Hepatocyte (in vitro differentiated cells): ENCODE results near the gene SLC1A2. TPM values are rescaled to one million over a fixed set of nuclear protein-coding genes. Genes with fewer than 3 reads are reported as not detected.

ENCODE experiments used
- DNase-seq: peaks from one replicate; pipeline ENCODE4 v3.0.0-alpha.2; 2016; ENCODE audit warnings: low spot score
- H2AFZ ChIP-seq: fragments of 200-600 bp; sonication (generic); 2 replicates; pipeline ENCODE4 v1.6.0; 2016; ENCODE audit warnings: antibody characterized with exemption, mild to moderate bottlenecking
- H3K27ac ChIP-seq: fragments of 200-600 bp; sonication (generic); 2 replicates; pipeline ENCODE4 v1.5.1; 2016; ENCODE audit warnings: mild to moderate bottlenecking
- H3K27me3 ChIP-seq: fragments of 200-600 bp; sonication (generic); 2 replicates; pipeline ENCODE4 v1.6.1; 2016
- H3K36me3 ChIP-seq: fragments of 200-600 bp; sonication (generic); replicated peaks from 2 replicates; pipeline ENCODE4 v1.5.1; 2016; ENCODE audit warnings: low read depth; ENCODE audit not compliant: insufficient read depth
- H3K4me1 ChIP-seq: fragments of 200-600 bp; sonication (generic); 2 replicates; pipeline ENCODE4 v1.5.1; 2016; ENCODE audit warnings: mild to moderate bottlenecking, moderate library complexity; ENCODE audit not compliant: insufficient read depth
- H3K4me2 ChIP-seq: fragments of 200-600 bp; sonication (generic); 2 replicates; pipeline ENCODE4 v1.6.0; 2016
- H3K4me3 ChIP-seq: fragments of 200-600 bp; sonication (generic); 2 replicates; pipeline ENCODE4 v1.5.1; 2016; ENCODE audit warnings: mild to moderate bottlenecking
- H3K79me2 ChIP-seq: fragments of 200-600 bp; sonication (generic); 2 replicates; pipeline ENCODE4 v1.6.0; 2017; ENCODE audit warnings: mild to moderate bottlenecking
- H3K9me2 ChIP-seq: fragments of 200-600 bp; sonication (generic); replicated peaks from 2 replicates; pipeline ENCODE4 v1.6.0; 2017; ENCODE audit warnings: mild to moderate bottlenecking; ENCODE audit not compliant: insufficient read depth
- H3K9me3 ChIP-seq: fragments of 200-600 bp; sonication (generic); 2 replicates; pipeline ENCODE4 v1.5.1; 2016; ENCODE audit warnings: low read depth, mild to moderate bottlenecking
- H4K20me1 ChIP-seq: fragments of 200-600 bp; sonication (generic); 2 replicates; pipeline ENCODE4 v1.6.0; 2016; ENCODE audit warnings: mild to moderate bottlenecking; ENCODE audit not compliant: insufficient read depth, poor library complexity, severe bottlenecking
- CTCF ChIP-seq: fragments of 200-600 bp; sonication (generic); IDR thresholded peaks from 2 replicates; pipeline ENCODE4 v1.5.1; 2016; ENCODE audit warnings: antibody characterized with exemption, mild to moderate bottlenecking; ENCODE audit not compliant: poor library complexity
- EZH2 ChIP-seq: fragments of 200-600 bp; sonication (generic); IDR thresholded peaks from 2 replicates; pipeline ENCODE4 v1.6.1; 2016; ENCODE audit warnings: antibody characterized with exemption, mild to moderate bottlenecking, borderline replicate concordance
- EZH2phosphoT487 ChIP-seq: fragments of 200-600 bp; sonication (generic); IDR thresholded peaks from one replicate; pipeline ENCODE4 v1.6.1; 2018; ENCODE audit warnings: antibody characterized with exemption, mild to moderate bottlenecking, low read depth, moderate library complexity; ENCODE audit not compliant: unreplicated experiment, severe bottlenecking
- WGBS: methylation state at CpG from one replicate; pipeline ENCODE4 v1.1.6; 2016; ENCODE audit warnings: low lambda C conversion rate; ENCODE audit errors: missing lambda C conversion rate; 5-methylcytosine and 5-hydroxymethylcytosine counted together
- polyA plus RNA-seq: library from polyadenylated mRNA; unstranded; fragments of >200 nt; fragmentation: Nextera tagmentation; extraction: Ambion mirVana; gene quantifications from 2 replicates; pipeline ENCODE4 v1.2.1, GENCODE V29; 2016
- total RNA-seq: library from RNA; depleted of rRNA; stranded (reverse); fragments of >200 nt; gene quantifications from 2 replicates; pipeline ENCODE4 v1.2.3, GENCODE V29; 2014

The SLC1A2 gene
- total and polyA plus RNA-seq, 2 experiments from 2014 or later = 0.59 to 2.9 TPM

GRCh38 chr11:35293035-35293434, 126.3 kb downstream of the SLC1A2 start:
- no peaks in the 10 kb centered on the region for H3K79me2 ChIP-seq
- H3K27ac ChIP-seq = no peak overlapping the region
- WGBS = 78% methylated on average over 3 of the region's 3 CpGs
- DNase-seq = no peak
- H3K4me2 ChIP-seq = no peak overlapping the region
- H3K27me3 ChIP-seq = no peaks in the 10 kb centered on the region
- no peaks in the 10 kb centered on the region for H3K9me3 ChIP-seq
- H3K4me3 ChIP-seq = no peak overlapping the region
- no peaks in the 10 kb centered on the region for H3K36me3 ChIP-seq
- no peak for TF ChIP-seq CTCF
- no peak for TF ChIP-seq EZH2phosphoT487
- TF ChIP-seq EZH2 = no peak
- H4K20me1 ChIP-seq = no peaks in the 10 kb centered on the region
- H3K4me1 ChIP-seq = no peaks in the 10 kb centered on the region
- no peak overlapping the region for H2AFZ ChIP-seq
- no peaks in the 10 kb centered on the region for H3K9me2 ChIP-seq

DNA sequence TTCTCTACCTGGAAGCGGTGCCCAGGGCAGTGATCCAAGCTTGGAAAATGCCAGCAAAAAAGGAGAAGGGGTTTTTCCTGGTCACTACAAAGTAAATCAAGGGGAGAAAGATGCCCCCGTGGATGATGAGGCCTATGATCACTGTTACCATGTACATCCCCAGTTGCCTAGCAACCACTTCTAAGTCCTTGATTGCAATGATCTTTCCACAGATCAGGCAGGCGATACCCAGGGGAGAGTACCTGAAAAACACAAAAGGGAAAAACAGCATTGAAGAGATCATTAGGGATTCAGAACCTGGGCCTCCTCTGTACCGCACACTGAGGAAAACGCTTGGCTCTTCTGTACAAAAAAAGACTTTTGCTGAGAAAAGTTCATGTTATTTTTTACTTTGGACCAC, 127.1 kb downstream of the SLC1A2 start:
- WGBS = 94% methylated on average over 5 of the region's 5 CpGs
- TF ChIP-seq EZH2phosphoT487 (no peak), EZH2 (no peak), CTCF (no peak)
- no peaks in the 10 kb centered on the region for H3K4me1 ChIP-seq
- H2AFZ ChIP-seq = no peak overlapping the region
- no peak overlapping the region for H3K4me2 ChIP-seq
- H3K9me3 ChIP-seq = no peaks in the 10 kb centered on the region
- H3K79me2 ChIP-seq = no peaks in the 10 kb centered on the region
- H3K9me2 ChIP-seq = no peaks in the 10 kb centered on the region
- H3K36me3 ChIP-seq = no peaks in the 10 kb centered on the region
- H4K20me1 ChIP-seq = no peaks in the 10 kb centered on the region
- H3K27me3 ChIP-seq = no peaks in the 10 kb centered on the region
- H3K27ac ChIP-seq = no peak overlapping the region
- DNase-seq = no peak
- H3K4me3 ChIP-seq = no peak overlapping the region

DNA sequence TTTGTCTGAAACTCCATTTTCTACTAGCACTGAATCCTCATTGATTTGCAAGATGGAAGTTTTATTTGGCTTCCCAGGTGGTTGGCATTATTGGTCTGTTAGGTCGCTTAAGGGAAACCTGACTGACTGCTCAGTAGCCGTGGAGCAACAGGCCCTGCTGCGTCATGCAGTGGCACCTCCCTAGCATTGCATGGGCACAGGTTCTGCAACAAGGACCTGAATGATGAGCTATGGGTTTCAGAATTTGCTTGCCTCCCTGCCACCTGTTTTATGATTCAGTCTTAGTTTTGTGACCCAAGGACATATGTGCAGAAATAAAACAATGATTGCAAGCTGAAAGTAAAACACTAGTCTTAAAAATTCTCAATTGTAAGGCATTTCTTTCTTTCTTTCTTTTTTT, 128.5 kb downstream of the SLC1A2 start:
- no peak overlapping the region for H3K4me2 ChIP-seq

More for the DNA sequence above, 128.5 kb downstream of the SLC1A2 start:
- Histone ChIP-seq H3K9me3 (no peaks in the 10 kb centered on the region), H3K27me3 (no peaks in the 10 kb centered on the region), H4K20me1 (no peaks in the 10 kb centered on the region), H3K4me1 (no peaks in the 10 kb centered on the region), H3K36me3 (no peaks in the 10 kb centered on the region), H2AFZ (no peak overlapping the region), H3K4me3 (no peak overlapping the region), H3K9me2 (no peaks in the 10 kb centered on the region), H3K27ac (no peak overlapping the region), H3K79me2 (no peaks in the 10 kb centered on the region)
- no peak for DNase-seq
- WGBS = 74% methylated on average over 3 of the region's 3 CpGs
- TF ChIP-seq CTCF (no peak), EZH2 (no peak), EZH2phosphoT487 (no peak)
